ENCODE measurements around the gene JPH3. TPM values are rescaled to one million over a fixed set of nuclear protein-coding genes. Genes with fewer than 3 reads are reported as not detected.

JPH3 gene
- total RNA-seq, 6 experiments from 2014 or later: 0.07 to 0.12 TPM; not detected in 4

GRCh38 chr16:87728026-87728425 lies 125.7 kb downstream of the JPH3 start:
- no peak for TF ChIP-seq POLR2A (IDR thresholded peaks at IDR 0.05)
- TF ChIP-seq CTCF (IDR thresholded peaks at IDR 0.05): no peak
- WGBS (ENCODE audit: insufficient coverage, low coverage, low lambda C conversion rate, missing lambda C conversion rate): 92% methylated on average over 12 of the region's 12 CpGs
- no peaks in the 10 kb centered on the region for H3K27me3 ChIP-seq
- intact Hi-C loops (cut with DNase I): no loop called here
- peaks cover 0 to 16% (median 3%) of the 10 kb centered on the region in 4 donors for H3K36me3 ChIP-seq
- H3K9me3 ChIP-seq: no peaks in the 10 kb centered on the region
- H3K4me1 ChIP-seq: no peaks in the 10 kb centered on the region
- ATAC-seq (no peak), DNase-seq (no peak)
- H3K4me3 ChIP-seq: no peak overlapping the region
- H3K27ac ChIP-seq: no peak overlapping the region

- no peak for ATAC-seq
- H3K27ac ChIP-seq: no peak overlapping the region
- H3K4me3 ChIP-seq: no peak overlapping the region
- no peaks in the 10 kb centered on the region for H3K9me3 ChIP-seq
- no peaks in the 10 kb centered on the region for H3K4me1 ChIP-seq
- DNase-seq: no peak
- H3K27me3 ChIP-seq: no peaks in the 10 kb centered on the region
- no peak for TF ChIP-seq CTCF (IDR thresholded peaks at IDR 0.05)
- TF ChIP-seq POLR2A (IDR thresholded peaks at IDR 0.05): no peak
- WGBS (ENCODE audit: insufficient coverage, low coverage, low lambda C conversion rate, missing lambda C conversion rate): 98% methylated on average over 10 of the region's 17 CpGs
- H3K36me3 ChIP-seq: peaks cover 0 to 16% (median 3%) of the 10 kb centered on the region in 4 donors
- intact Hi-C loops (cut with DNase I): no loop called here
These were observed 127.1 kb downstream of the JPH3 start for GRCh38 chr16:87729266-87729954.

GRCh38 chr16:87731607-87732006 lies 129.3 kb downstream of the JPH3 start:
- ATAC-seq (no peak), DNase-seq (no peak)
- Histone ChIP-seq H3K4me1 (no peaks in the 10 kb centered on the region), H3K9me3 (no peaks in the 10 kb centered on the region), H3K36me3 (peaks cover 0 to 13% (median 3%) of the 10 kb centered on the region in 4 donors), H3K4me3 (no peak overlapping the region), H3K27ac (no peak overlapping the region), H3K27me3 (no peaks in the 10 kb centered on the region)
- no peak for TF ChIP-seq CTCF (IDR thresholded peaks at IDR 0.05)
- no peak for TF ChIP-seq POLR2A (IDR thresholded peaks at IDR 0.05)
- intact Hi-C loops (cut with DNase I): no loop called here
- 96% methylated on average over 9 of the region's 13 CpGs for WGBS (ENCODE audit: insufficient coverage, low coverage, low lambda C conversion rate, missing lambda C conversion rate)

GRCh38 chr16:87733190-87733589 lies 130.9 kb downstream of the JPH3 start:
- Histone ChIP-seq H3K9me3 (no peaks in the 10 kb centered on the region), H3K4me1 (no peaks in the 10 kb centered on the region), H3K36me3 (peaks cover 0 to 13% (median 2%) of the 10 kb centered on the region in 4 donors), H3K27ac (no peak overlapping the region), H3K27me3 (no peaks in the 10 kb centered on the region), H3K4me3 (no peak overlapping the region)
- WGBS (ENCODE audit: insufficient coverage, low coverage, low lambda C conversion rate, missing lambda C conversion rate): 78% methylated on average over 8 of the region's 11 CpGs
- ATAC-seq (no peak), DNase-seq (no peak)
- TF ChIP-seq CTCF (IDR thresholded peaks at IDR 0.05): no peak
- no peak for TF ChIP-seq POLR2A (IDR thresholded peaks at IDR 0.05)
- intact Hi-C loops (cut with DNase I): no loop called here
